Measurements from ENCODE around the gene TMEM259.

TMEM259 gene

DNA sequence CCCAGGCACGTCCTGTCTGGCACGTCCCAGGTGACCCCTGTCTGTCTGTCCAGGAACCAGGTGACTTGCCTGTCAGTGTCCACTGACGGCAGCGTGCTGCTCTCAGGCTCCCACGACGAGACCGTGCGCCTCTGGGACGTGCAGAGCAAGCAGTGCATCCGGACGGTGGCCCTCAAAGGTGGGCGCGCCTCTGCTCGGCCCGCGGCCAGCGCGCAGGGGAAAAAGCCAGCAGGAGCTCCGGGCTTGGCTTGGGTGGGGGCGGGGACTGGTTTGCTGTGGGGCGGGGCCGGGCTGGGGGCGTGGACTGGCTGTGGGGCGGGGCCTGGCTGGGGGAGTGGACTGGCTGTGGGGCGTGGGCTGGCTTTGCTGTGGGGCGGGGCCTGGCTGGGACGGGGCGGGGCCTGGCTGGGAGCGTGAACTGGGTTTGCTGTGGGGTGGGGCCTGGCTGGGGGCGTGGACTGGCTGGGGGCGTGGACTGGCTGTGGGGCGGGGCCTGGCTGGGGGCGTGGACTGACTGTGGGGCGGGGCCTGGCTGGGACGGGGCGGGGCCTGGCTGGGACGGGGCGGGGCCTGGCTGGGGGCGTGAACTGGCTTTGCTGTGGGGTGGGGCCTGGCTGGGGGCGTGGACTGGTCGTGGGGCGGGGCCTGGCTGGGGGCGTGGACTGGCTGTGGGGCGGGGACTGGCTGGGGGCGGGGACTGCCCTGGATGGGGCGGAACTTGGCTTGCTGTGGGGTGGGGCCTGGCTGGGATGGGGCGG lies 29.6 kb downstream of the TMEM259 start:
- H3K4me3 ChIP-seq (ENCODE audit: low read length), result no peak overlapping the region
- DNase-seq (ENCODE audit: low read depth), result no peak
- TF ChIP-seq, protein P1, sequence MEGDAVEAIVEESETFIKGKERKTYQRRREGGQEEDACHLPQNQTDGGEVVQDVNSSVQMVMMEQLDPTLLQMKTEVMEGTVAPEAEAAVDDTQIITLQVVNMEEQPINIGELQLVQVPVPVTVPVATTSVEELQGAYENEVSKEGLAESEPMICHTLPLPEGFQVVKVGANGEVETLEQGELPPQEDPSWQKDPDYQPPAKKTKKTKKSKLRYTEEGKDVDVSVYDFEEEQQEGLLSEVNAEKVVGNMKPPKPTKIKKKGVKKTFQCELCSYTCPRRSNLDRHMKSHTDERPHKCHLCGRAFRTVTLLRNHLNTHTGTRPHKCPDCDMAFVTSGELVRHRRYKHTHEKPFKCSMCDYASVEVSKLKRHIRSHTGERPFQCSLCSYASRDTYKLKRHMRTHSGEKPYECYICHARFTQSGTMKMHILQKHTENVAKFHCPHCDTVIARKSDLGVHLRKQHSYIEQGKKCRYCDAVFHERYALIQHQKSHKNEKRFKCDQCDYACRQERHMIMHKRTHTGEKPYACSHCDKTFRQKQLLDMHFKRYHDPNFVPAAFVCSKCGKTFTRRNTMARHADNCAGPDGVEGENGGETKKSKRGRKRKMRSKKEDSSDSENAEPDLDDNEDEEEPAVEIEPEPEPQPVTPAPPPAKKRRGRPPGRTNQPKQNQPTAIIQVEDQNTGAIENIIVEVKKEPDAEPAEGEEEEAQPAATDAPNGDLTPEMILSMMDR (conservative IDR thresholded peaks at IDR 0.05; ENCODE audit: low read depth, low read length), result no peak

DNA sequence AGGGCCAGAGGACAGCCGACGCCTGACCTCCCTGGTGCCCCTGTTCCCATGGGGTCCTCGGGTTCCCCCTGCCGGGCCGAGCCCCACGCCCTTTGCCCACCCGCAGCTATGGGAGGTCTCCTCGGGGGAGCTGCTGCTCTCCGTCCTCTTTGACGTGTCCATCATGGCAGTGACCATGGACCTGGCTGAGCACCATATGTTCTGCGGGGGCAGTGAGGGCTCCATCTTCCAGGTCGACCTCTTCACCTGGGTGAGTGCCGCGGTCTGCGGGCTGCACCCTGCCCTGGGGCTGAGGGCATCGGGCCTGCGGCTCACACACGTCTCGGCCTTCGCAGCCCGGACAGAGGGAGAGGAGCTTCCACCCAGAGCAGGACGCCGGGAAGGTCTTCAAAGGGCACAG lies 30.2 kb downstream of the TMEM259 start:
- H3K4me3 ChIP-seq (ENCODE audit: low read length), result no peak overlapping the region
- TF ChIP-seq, protein P1 (conservative IDR thresholded peaks at IDR 0.05; ENCODE audit: low read depth, low read length), result no peak
- DNase-seq (ENCODE audit: low read depth), result no peak

DNA sequence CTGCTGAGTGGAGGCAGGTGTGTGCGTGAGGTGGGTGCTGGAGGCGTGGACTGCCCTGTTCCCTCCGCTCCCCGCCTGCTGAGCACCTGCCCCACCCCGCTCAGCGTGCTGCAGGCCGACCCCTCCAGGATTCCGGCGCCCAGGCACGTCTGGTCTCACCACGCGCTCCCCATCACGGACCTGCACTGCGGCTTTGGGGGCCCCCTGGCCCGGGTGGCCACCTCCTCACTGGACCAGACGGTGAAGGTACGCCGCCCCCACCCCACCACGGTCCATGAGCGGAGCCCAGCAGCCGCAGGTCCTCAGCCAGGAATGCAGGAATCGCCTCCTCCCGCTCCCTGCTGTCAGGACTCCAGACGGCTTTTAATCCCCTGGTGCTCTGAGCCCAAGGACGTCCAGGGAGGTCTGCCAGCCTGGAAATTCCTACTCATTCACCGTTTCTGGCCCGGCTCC lies 30.8 kb downstream of the TMEM259 start:
- DNase-seq (ENCODE audit: low read depth), result peak; percentile 57
- no peak overlapping the region for H3K4me3 ChIP-seq (ENCODE audit: low read length)
- TF ChIP-seq, protein P1 (conservative IDR thresholded peaks at IDR 0.05; ENCODE audit: low read depth, low read length), result no peak

DNA sequence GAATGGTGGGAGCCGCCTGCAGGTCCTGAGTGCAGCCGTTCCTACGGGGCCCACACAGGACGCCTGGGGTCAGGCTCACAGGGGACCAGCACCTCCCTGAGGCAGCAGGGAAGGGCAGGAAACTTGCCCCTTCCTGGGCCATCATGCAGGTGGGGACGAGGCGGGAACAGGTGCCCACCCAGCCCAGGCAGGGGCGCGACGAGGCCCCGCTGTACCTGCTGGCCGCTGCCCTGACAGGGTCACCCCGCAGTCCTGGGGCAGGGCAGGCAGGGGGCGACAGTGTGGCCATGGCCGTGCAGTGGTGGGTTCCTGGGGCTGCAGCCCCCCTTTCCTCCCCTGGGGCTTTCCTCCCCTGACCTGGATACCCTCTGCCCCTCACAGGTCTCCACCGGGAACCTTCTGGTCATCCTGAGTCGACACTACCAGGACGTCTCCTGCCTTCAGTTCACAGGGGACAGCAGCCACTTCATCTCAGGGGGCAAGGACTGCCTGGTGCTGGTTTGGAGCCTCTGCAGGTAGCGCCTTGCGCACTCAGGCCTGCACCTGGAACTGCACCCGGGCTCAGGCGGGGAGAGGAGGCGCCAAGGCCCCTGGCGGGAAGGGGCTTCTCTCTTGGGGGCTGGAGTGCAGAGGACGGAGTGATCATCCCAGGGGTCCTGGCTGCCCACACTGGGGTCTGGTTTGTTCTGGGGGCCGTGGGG lies 31.4 kb downstream of the TMEM259 start:
- no peak for DNase-seq (ENCODE audit: low read depth)
- TF ChIP-seq, protein P1 (conservative IDR thresholded peaks at IDR 0.05; ENCODE audit: low read depth, low read length), result peak; percentile 47
- no peak overlapping the region for H3K4me3 ChIP-seq (ENCODE audit: low read length)

DNA sequence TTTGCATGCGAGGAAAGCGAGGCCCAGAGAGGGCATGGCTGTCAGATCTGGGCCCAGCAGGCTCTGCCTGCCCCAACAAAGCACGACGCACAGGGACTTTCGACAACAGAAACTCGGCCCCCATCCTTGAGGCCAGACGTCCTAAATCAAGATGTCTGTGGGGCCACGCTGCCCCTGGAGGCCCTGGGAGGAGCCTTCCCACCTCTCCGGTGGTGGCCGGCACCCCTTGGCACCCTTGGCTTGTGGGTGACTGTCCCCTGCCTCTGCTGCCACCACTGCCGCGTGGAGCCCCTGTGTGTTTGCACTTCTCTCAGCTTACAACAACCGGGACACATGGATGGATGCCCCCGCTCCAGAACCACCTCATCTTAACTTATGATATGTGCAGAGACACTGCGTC lies 32.4 kb downstream of the TMEM259 start:
- TF ChIP-seq, protein P1 (conservative IDR thresholded peaks at IDR 0.05; ENCODE audit: low read depth, low read length), result no peak
- DNase-seq (ENCODE audit: low read depth), result no peak
- no peak overlapping the region for H3K4me3 ChIP-seq (ENCODE audit: low read length)

DNA sequence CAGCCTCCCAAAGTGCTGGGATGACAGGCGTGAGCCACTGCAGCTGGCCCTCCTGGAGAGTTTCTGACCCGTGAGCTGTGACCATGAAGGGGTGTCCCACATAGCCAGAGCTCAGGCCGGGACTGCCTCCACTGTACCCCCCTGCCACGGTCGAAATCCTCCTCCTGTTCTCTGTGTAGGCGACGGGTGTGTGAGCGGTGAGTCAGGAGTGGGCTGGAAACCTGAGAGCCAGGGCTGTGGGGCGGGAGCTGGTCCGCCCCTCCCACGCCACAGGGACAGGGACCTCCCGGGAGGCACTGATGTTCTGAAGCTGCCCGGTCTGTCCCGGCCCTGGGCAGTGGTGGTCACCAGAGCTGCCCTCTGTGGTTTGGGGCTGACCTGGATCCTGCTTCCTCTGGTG lies 32.8 kb downstream of the TMEM259 start:
- H3K4me3 ChIP-seq (ENCODE audit: low read length), result no peak overlapping the region
- DNase-seq (ENCODE audit: low read depth), result no peak
- TF ChIP-seq, protein P1 (conservative IDR thresholded peaks at IDR 0.05; ENCODE audit: low read depth, low read length), result no peak

DNA sequence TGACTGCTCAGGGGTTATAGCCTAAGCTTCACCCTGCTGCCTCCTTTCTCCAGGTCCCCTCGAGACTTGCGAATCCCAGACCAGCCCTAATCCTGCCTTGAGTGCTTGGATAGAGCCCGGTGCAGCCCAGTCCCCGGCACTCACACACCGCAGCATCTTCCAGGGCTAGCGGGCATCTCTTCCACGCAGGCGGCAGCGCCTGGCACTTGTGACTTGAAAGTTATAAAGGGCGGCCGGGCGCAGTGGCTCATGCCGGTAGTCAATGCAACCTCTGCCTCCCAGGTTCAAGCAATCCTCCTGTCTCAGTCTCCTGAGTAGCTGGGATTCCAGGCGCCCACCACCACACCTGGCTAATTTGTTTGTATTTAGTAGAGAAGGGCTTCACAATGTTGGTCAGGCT lies 34.8 kb downstream of the TMEM259 start:
- TF ChIP-seq, protein P1 (conservative IDR thresholded peaks at IDR 0.05; ENCODE audit: low read depth, low read length), result no peak
- DNase-seq (ENCODE audit: low read depth), result no peak
- H3K4me3 ChIP-seq (ENCODE audit: low read length), result no peak overlapping the region
